Measurements from ENCODE around the gene IRF1.
A peak's percentile ranks its signal among the peaks of the same experiment; 100 is the strongest.
"Not testable (repeated sequence)": the region's sequence is repeated elsewhere in the genome, so short reads cannot be mapped to it uniquely, and the experiment has no call there.

The IRF1 gene, protein sequence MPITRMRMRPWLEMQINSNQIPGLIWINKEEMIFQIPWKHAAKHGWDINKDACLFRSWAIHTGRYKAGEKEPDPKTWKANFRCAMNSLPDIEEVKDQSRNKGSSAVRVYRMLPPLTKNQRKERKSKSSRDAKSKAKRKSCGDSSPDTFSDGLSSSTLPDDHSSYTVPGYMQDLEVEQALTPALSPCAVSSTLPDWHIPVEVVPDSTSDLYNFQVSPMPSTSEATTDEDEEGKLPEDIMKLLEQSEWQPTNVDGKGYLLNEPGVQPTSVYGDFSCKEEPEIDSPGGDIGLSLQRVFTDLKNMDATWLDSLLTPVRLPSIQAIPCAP

DNA sequence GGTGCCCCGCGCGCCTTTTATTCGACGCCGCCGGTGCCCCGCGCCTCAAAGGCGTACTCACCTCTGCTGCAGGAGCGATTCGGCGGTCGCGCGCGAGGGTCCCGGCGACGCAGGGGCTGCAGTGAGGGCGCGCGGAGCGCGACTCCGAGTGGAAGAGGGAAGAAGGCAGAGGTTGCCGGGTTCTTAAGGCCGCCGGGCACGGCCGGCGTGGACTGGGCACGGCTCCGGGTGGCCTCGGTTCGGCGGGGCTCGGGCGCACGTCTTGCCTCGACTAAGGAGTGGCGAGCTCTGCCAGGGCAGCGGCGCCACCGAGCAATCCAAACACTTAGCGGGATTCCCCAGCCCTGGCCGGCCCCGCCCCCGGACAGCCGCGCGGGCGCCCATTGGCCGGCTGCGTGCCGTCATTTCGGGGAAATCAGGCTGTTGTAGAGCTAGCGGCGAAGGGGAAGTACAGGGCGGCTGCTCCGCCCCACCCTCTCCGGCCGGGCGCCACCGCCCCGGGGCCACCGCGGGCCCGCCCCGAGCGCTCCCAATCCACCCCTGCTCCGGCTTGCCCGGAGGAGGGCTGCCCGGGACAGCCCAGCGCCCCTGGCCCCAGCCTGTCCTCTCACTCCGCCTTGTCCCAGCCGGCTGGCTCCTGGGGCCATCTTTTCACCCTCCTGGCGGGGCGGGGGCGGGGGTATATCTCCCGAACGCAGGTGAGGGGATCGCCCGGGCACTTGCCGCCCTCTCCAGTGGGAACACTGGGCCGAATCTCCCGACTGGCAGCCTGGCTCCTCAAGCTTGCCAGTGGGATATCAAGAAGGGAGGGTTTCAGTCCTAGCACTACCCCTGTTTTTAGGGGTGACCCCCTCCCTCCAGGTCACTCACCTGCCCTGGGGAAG is at the start of gene IRF1:
TSS of gene IRF1 (minus strand) at position 290 of the 884 bp plus-strand sequence. CDS start 1,295 bp downstream, outside the sequence.
- peak; percentile 99 for DNase-seq (ENCODE audit: low read depth, low spot score)

DNA sequence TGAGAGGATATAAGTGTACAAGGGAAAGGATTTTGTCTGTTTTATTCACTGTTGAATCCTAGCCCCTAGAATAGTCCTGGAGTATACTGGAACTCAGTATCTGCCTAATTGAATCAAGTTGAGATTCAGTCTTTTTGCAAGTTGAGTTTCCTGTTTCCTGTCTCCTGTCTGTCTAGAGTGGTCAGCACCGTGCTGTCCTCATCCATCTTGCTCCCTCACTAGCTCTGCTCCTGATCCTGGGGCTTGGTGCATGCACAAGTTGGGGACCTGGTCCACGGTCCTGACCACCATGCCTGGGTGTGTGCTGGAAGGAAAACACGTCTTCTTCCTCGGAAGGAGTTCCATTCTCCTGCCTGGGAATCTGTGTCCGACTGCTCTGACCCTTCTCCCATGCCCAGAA is 49.6 kb upstream of the IRF1 start:
- DNase-seq (ENCODE audit: low read depth, low spot score): no peak

DNA sequence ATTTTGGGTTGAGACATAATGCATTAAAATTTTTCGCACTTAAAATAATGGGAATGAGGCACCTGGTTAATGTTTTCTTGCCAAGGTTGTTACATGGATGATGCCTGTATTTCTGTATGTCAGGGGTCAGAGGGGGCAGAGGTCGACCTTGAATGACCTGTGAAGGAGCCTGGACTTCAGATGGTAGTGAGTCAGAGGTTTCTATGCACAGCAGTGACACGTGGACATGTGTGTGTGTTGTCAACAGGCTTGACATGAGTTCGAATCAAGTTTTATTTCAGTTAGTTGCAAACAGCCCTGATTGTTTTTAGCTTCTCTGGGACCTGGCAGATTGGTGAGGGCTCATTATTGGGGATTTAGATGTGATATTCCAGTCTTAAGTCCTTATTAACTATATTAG is 49.1 kb upstream of the IRF1 start:
- no peak for DNase-seq (ENCODE audit: low read depth, low spot score)

DNA sequence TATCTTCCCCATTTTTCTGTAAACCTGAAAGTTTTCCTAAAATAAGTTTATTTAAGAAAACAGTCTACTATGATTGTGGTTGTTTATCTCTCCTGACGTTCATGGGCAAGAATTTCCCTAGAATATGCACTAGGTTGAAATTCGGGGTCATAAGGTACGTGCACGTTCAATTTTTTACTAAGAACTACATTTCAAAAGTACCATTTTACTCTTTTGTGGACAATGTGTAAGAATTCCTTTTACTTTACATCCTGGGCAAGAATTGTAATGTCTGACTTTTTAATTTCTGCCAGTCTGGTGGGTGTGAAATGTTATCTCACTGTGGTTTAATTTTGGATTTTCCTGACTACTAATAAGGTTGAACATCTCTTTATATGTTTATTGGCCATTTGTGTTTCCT is 40.4 kb upstream of the IRF1 start:
- no peak for DNase-seq (ENCODE audit: low read depth, low spot score)

DNA sequence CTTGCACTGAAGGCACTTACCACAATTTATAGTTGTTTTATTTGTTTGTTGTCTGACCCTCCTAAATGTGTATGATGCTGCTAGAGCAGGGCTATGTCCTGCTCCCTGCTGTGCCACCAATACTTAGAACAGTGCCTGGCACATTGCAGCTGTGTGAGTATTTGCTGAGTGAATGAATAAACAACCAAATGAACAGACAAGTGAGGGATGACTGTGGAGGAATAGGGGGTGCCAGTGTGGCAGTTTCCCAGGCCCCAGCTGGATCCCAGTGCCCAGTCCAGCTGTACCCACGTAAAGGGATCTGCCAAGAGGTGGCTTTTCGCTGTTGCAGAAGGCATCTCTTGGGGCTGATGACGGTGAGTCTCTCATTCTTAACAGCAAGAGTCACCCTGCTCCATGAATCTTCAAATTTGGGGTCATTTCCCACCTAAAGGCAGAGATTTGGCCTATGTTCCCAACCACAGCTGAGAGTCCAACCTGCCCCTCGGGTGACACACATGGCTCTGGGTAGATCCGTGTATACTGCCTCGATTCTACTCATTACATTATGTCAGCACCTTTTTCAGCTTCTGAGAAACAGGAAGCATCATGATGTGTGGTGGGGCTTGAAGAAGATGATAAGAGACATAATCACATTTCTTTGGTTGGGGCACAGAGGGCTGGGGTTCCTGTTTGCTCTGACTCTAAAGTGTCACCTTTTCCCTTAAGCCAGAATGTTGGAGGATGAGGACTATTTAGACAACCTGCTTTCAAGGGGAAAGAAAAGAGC is 38.5 kb upstream of the IRF1 start:
- no peak for DNase-seq (ENCODE audit: low read depth, low spot score)

DNA sequence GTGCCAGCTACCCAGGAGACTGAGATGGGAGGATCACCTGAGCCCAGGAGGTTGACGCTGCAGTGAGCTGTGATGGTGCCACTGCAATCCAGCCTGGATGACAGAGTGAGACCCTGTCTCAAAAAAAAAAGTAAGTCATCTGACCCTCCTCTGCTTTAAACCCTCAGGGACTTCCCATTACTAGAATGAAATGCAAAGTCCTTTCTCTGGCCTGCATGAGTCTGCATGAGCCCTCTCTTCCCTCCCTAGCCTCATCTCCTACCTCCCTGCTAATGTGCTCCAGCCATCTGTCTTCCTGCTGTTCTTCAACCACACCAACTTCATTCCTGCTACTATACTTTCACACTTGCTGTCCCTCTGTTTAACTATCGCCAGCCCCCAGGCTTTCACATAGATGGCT is 37.4 kb upstream of the IRF1 start:
- DNase-seq (ENCODE audit: low read depth, low spot score): no peak

DNA sequence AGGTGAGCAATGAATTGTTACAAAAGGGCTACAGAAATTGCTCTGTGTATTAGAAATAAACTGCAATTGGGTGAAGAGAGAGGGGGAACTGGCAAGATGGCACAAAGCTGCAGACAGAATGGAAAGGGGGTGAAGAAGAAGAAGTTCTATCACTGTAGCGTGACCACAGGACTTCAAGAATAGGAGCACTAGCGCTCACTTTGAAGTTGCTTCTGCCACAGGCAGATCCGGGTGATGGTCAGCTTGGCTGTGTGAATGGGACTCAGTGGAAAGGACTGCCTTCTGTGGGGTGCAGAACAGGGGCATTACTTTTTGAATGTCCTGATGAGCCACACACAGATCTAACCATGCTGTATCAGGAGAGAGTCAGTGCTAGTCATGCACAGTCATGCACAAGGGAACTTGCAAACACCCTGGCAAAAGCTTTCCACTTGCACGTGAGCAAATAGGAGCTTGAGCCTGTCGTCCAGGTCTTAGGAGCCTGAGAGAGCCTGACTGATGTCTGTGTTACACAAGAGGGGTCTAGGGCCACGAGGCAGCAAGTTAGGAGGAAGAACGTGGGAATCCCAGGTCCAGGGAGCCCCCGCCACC is 36.5 kb upstream of the IRF1 start:
- no peak for DNase-seq (ENCODE audit: low read depth, low spot score)

DNA sequence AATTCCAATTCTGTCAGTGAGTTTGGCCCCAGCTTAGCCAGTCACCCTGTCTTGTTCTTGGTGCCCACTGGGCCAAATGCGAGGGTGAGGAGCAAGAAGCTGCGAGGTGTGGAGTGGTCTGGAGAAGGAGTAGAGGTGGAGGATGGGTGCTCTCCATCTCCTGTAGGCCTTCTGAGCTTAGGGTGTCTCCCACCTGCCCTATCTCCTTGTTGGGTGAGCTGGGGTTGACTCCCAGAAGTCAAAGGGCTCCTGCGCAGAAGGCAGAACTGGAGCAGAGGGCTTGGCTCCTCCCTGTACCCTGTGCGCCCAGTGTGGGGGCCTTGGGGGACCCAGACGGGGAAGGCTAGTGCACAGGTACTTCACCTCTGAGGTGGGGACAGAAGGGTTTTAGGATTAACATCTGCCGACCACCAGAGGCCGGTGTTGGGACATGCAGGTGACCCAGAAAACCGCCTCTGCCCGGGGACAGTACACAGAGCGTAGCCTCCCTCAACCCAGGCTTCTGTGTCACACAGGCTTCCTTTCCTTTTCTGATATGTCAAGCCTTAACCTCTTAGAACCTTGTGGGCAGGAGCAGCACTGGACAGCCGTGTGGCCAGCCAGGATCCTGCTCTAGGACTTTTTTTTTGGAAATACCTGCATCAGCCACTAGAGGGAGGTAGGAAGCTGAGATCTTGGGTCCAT is 35.9 kb upstream of the IRF1 start:
- peak; percentile 80 for DNase-seq (ENCODE audit: low read depth, low spot score)

DNA sequence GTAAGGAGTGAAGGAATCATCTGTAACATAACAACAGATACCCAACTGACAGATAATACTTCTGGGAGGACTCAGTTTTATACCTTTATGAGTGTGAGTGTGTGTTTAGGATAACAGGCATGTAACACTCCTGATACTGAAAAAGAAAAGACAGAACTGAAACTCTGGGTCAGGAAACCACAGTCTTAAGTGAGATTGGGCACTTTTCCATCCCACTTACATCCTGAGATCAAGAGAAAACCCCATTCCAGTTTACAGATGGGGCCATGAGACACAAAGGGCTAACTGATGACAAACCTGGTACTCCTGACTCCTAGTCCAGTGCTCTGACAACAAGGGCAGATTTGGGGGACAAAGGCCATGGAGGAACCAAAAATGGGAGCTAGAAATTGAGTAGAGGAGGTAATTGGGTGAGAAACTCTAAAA is 34.7 kb upstream of the IRF1 start:
- no peak for DNase-seq (ENCODE audit: low read depth, low spot score)

DNA sequence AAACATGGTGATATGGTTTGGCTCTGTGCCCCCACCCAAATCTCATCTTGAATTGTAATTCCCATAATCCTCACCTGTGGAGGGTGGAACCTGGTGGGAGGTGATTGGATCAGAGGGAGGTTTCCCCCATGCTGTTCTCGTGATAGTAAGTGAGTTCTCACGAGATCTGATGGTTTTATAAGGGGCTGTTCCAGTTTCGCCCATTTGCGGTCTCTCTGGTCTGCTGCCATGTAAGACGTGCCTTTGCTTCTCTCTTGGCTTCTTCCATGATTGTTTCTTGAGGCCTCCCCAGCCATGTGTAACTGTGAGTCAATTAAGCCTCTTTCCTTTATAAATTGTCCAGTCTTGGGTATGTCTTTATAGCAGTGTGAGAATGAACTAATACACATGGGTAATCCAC is 34.3 kb upstream of the IRF1 start:
- DNase-seq (ENCODE audit: low read depth, low spot score): not testable (repeated sequence)

DNA sequence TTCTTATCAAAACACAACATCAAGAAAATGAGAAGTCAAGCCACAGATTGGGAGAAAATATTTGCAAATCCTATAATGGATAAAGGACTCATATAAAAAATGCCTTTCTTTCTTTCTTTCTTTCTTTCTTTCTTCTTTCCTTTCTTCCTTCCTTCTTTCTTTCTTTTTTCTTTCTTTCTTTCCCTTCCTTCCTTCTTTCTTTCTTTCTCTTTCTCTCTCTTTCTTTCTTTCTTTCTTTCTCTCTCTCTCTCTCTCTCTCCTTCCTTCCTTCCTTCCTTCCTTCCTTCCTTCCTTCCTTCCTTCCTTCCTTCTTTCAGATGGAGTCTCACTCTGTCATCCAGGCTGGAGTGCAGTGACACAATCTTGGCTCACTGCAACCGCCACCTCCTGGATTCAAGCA is 31.5 kb upstream of the IRF1 start:
- DNase-seq (ENCODE audit: low read depth, low spot score): not testable (repeated sequence)

DNA sequence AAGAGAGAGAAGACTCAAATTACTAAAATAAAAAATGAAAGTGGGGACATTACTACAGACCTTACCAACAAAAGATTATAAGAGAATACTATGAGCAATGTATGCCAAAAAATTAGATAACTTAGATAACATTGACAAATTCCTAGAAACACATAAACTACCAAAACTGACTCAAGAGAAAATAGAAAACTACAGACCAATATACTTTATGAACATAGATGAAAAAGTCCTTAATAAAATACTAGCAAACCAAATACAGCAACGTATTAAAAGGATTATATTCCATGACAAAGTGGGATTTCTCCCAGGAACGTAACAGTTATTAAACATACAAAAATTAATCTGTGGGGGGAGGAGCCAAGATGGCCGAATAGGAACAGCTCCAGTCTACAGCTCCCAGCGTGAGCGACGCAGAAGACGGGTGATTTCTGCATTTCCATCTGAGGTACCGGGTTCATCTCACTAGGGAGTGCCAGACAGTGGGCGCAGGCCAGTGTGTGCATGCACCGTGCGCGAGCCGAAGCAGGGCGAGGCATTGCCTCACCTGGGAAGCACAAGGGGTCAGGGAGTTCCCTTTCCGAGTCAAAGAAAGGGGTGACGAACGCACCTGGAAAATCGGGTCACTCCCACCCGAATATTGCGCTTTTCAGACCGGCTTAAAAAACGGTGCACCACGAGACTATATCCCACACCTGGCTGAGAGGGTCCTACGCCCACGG is 23.2 kb upstream of the IRF1 start:
- DNase-seq (ENCODE audit: low read depth, low spot score): not testable (repeated sequence)

DNA sequence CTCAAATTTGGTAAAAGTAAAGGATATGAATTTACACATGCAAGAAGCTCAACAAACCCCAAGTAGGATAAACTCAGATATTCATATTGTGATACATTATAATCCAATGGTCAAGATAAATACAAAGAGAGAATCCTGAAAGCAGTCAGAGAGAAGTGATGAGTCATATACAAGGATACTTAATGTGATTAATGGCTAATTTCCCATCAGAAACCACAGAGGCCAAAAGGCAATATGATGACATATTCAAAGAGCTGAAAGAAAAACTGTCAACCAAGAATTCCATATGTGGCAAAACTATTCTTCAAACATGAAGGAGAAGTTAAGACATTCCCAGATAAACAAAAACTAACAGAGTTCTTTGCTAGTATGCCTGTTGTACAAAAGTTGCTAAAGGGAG is 19.5 kb upstream of the IRF1 start:
- DNase-seq (ENCODE audit: low read depth, low spot score): peak; percentile 42

DNA sequence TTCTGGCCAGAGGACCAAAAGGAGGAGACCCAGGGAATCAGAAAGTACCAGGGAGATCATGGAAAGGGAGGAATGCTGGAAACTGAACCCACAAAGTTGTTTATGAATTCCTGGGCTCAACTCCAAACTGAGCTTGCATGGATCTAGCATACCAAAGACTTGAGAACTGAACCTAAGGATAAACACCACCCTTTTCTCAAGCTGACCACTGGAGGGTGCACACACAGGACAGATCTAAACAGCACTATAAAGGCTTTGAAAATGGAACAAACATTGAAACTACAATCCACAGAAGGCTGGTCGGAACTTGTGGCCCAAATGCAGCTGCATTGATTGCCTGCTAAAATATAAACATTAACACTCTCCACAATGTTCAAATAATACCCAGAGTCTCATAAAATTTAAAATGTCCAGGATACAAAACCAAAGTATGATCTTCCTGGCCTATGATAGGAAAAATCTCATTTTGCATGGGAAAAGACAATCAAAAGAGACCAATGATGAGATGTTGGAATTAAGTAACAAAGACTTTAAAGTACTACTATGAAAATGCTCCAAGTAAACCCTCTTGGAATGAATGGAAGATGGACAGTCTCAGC is 15.6 kb upstream of the IRF1 start:
- DNase-seq (ENCODE audit: low read depth, low spot score): peak; percentile 95

DNA sequence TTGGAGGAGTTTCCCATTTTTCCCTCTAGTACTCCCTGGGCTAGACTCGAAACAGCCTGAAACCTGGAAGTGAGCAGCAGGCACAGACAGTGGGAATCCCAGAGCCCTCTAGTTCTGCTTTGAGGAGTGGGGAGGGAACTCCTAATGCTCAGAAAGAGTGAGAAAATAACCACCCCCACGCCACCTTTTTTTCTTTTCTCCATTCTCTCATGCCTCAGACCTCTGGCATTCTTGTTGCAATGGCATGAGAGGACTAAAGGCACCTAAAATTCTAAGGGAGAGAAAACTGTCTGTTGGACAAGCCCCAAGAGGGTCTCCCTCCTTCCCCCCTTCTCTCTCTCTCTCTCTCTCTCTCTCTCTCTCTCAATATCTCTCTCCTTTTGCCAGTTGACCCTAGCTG is 15.1 kb upstream of the IRF1 start:
- DNase-seq (ENCODE audit: low read depth, low spot score): peak; percentile 56

DNA sequence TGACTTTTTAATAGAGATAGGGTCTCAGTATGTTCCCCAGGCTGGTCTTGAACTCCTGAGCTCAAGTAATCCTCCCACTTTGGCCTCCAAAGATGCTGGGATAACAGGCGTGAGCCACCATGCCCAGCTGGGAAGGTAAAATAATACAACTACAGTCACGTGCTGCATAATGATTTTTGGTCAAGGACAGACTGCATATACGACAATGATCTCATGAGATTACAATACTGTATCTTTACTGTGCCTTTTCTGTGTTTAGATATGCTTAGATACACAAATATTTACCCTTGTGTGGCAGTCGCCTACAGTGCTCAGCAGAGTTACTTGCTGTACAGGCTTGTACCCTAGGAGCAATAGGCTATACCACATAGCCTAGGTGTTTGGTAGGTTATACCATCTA is 14.2 kb upstream of the IRF1 start:
- no peak for DNase-seq (ENCODE audit: low read depth, low spot score)

DNA sequence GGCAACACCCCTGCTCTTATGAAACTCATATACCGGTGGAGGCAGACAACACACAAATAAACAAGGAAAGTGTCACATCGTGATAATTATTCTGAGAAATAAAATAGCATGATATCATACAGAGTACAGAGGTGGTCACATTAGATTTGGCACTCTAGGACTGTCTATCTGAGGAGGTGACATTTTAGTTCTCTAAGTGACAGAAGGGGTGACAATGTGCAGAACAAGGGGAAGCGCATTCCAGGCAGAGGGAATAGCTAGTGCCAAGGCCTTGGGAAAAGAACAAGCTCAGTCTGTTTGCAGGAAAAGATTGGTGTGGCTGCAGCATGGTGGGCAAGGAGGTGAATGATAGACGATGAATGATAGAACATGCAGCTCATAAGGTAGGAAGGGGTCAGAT is 12.7 kb upstream of the IRF1 start:
- DNase-seq (ENCODE audit: low read depth, low spot score): no peak

DNA sequence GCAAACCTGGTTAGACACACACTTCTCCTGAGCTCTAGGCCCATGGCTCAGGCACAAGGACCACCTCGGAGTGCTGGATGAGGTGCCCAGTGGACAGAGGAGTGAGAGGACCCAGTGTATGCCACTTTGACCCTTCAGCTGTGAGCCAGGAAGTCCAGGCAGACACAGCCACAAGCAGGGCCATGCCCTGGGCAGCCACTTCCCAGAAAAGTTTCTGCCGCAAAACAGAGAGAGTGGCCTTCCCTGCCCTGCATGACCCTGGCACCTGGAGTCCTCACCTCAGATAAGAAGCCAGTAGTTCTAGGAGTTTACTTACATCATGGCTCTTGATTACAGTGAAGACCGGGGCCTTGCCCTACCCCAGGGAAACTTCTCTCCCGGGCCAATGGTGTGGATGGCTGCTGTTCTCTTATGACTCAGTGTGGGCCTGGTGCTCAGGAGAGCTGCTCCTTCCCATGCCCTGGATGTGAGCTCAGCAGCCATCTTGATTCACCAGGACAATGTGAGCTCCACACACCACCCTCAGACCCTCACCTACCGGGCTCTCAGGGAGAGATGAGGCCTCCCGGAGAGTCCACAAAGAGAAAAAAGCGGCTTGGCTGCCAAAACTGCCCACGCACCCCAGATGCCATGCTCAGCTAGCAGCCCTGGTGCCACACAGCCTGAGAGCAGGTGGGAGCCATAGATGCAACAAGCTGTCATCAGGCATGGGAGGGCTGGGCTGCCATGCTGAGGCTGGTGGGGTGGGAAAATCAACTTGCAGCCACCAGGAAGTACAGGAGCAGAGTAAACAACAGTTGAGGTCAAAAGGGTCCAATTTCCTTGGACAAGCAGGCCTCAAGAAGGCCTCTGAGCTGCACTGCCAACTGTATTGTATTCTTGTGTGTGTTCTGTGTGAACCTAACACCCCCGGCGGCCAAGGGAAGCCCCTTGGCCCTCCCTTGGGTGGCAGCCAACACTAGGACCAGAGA is 11.7 kb upstream of the IRF1 start:
- no peak for DNase-seq (ENCODE audit: low read depth, low spot score)

DNA sequence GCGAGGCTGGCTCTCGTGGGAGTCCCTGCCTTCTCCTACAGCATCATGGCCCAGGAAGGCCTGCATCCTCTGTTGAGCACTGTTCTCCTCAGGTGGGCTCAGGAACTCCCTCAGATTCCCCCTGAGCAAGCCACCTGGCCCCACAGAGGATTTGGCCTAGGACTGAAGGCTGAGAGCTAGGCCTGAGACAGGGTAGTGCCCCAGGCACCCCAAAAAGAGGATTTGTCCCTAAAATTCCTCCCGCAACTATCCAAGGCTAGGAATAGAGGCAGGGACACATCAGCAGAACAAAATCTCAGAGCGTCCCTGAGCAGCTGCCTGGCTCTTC is 11.0 kb upstream of the IRF1 start:
- DNase-seq (ENCODE audit: low read depth, low spot score): no peak
